OCI-LY7 (cell line): Measurements from ENCODE around the gene CNDP1. TPM values are rescaled to one million over a fixed set of nuclear protein-coding genes. Genes with fewer than 3 reads are reported as not detected.

ENCODE experiments used
- BruUV-seq: library from RNA; stranded (reverse); fragments of 400-500 nt; replicated peaks from 2 replicates; lab custom pipeline; 2021; lab: Mats Ljungman, UMichigan
- CTCF ChIA-PET: fragments of 300-600 bp; sonication (Branson Sonifier 250); formaldehyde crosslinking; loops from one replicate; lab custom pipeline; 2022; ENCODE audit warnings: antibody characterized with exemption; ENCODE audit not compliant: unreplicated experiment; lab: Charles Lee
- POLR2A ChIA-PET: fragments of 300-600 bp; sonication (Branson Sonifier 250); formaldehyde crosslinking; loops from one replicate; lab custom pipeline; 2022; ENCODE audit warnings: antibody characterized with exemption; lab: Charles Lee
- DNase-seq: peaks from one replicate; pipeline ENCODE4 v3.0.0-alpha.2; 2015; ENCODE audit warnings: low spot score
- H2AFZ ChIP-seq: fragments of 200-600 bp; sonication (generic), shearing (Covaris generic); 2 replicates; pipeline ENCODE4 v1.6.1; 2014; ENCODE audit warnings: mild to moderate bottlenecking, antibody characterized with exemption, low read length, moderate library complexity
- H3K27ac ChIP-seq: fragments of 200-600 bp; sonication (generic); 2 replicates; pipeline ENCODE4 v1.5.1; 2014; ENCODE audit warnings: mixed run types, low read depth, mild to moderate bottlenecking, moderate library complexity, low read length, inconsistent platforms; ENCODE audit not compliant: poor library complexity, severe bottlenecking
- H3K36me3 ChIP-seq: fragments of 200-600 bp; sonication (generic); 2 replicates; pipeline ENCODE4 v1.6.1; 2014; ENCODE audit warnings: mild to moderate bottlenecking, antibody characterized with exemption, low read length, moderate library complexity, mixed read lengths; ENCODE audit not compliant: insufficient read depth
- H3K4me1 ChIP-seq: fragments of 200-600 bp; sonication (generic); 2 replicates; pipeline ENCODE4 v1.5.1; 2014; ENCODE audit warnings: mild to moderate bottlenecking, low read length; ENCODE audit not compliant: insufficient read depth, poor library complexity, severe bottlenecking
- H3K4me2 ChIP-seq: fragments of 200-600 bp; sonication (generic); 2 replicates; pipeline ENCODE4 v1.6.1; 2014; ENCODE audit warnings: mild to moderate bottlenecking, low read length
- H3K4me3 ChIP-seq: fragments of 200-600 bp; sonication (generic); 2 replicates; pipeline ENCODE4 v1.5.1; 2014; ENCODE audit warnings: mild to moderate bottlenecking, low read depth, low read length; ENCODE audit not compliant: poor library complexity, severe bottlenecking
- H3K79me2 ChIP-seq: fragments of 200-600 bp; sonication (generic); 2 replicates; pipeline ENCODE4 v1.6.1; 2016; ENCODE audit warnings: low read depth, mild to moderate bottlenecking, low read length, moderate library complexity, mixed read lengths; ENCODE audit not compliant: insufficient read depth
- H3K9me2 ChIP-seq: fragments of 200-600 bp; sonication (generic); 2 replicates; pipeline ENCODE4 v1.6.1; 2016; ENCODE audit warnings: mild to moderate bottlenecking, low read length, mixed read lengths; ENCODE audit not compliant: insufficient read depth
- H3K9me3 ChIP-seq: fragments of 200-600 bp; sonication (generic); 2 replicates; pipeline ENCODE4 v1.6.1; 2014; ENCODE audit warnings: mild to moderate bottlenecking, mixed run types, low read length, mixed read lengths
- H4K20me1 ChIP-seq: fragments of 200-600 bp; sonication (generic); 2 replicates; pipeline ENCODE4 v1.6.1; 2014; ENCODE audit warnings: mild to moderate bottlenecking, antibody characterized with exemption, low read length, moderate library complexity, mixed read lengths; ENCODE audit not compliant: insufficient read depth
- EZH2phosphoT487 ChIP-seq: fragments of 200-600 bp; sonication (generic); IDR thresholded peaks from 2 replicates; pipeline ENCODE4 v1.6.1; 2018; ENCODE audit warnings: low read depth, borderline replicate concordance, mild to moderate bottlenecking, mixed run types, antibody characterized with exemption, low read length, moderate library complexity, mixed read lengths
- intact Hi-C: fragments of 100-400 bp; cut with micrococcal nuclease; formaldehyde crosslinking; loops from one replicate; pipeline ENCODE4 v1.10.0; 2022; ENCODE audit not compliant: unreplicated experiment
- total RNA-seq, 2 experiments: library from RNA; depleted of rRNA in 1 of 2; stranded (reverse); fragments of >200 nt in 1 of 2; shearing (Covaris generic) in 1 of 2; gene quantifications; 2 replicates each; pipeline ENCODE4 v1.2.3, GENCODE V29; 2014 to 2022
- TF ChIP-seq, protein P1 (sequence below): fragments of 200-600 bp; sonication (generic); conservative IDR thresholded peaks from 2 replicates; pipeline ENCODE4 v1.5.1; 2014; ENCODE audit warnings: mild to moderate bottlenecking, antibody characterized with exemption, low read length, moderate library complexity, mixed read lengths

CNDP1 gene
- total RNA-seq, 2 experiments from 2014 or later = not detected

DNA sequence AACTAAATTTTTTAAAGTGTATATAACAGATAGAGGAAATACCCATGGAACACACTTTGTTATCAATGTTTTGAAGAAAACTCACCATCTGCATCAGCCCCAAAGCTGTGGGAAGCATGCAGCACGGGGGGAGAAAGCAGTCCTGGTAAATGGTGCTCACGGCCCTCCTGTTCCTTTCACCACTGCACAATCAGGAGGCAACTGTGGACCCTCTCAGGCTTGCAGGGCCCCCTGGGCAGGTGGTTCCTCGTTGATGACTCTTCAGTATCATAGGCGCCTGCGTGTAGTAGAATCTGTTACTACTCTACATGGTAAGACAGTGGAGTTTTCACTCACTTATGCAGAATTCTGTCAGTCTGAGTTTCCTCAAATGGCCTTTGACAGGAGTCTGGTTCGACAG is 4.9 kb upstream of the CNDP1 start:
- TF ChIP-seq, protein P1, sequence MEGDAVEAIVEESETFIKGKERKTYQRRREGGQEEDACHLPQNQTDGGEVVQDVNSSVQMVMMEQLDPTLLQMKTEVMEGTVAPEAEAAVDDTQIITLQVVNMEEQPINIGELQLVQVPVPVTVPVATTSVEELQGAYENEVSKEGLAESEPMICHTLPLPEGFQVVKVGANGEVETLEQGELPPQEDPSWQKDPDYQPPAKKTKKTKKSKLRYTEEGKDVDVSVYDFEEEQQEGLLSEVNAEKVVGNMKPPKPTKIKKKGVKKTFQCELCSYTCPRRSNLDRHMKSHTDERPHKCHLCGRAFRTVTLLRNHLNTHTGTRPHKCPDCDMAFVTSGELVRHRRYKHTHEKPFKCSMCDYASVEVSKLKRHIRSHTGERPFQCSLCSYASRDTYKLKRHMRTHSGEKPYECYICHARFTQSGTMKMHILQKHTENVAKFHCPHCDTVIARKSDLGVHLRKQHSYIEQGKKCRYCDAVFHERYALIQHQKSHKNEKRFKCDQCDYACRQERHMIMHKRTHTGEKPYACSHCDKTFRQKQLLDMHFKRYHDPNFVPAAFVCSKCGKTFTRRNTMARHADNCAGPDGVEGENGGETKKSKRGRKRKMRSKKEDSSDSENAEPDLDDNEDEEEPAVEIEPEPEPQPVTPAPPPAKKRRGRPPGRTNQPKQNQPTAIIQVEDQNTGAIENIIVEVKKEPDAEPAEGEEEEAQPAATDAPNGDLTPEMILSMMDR = no peak
- TF ChIP-seq EZH2phosphoT487 = no peak
- DNase-seq = no peak
- Histone ChIP-seq H3K4me3 (no peak overlapping the region), H4K20me1 (no peaks in the 10 kb centered on the region), H3K27ac (no peak overlapping the region), H3K9me3 (no peaks in the 10 kb centered on the region), H3K4me2 (no peak overlapping the region), H3K36me3 (no peaks in the 10 kb centered on the region), H2AFZ (no peak overlapping the region), H3K4me1 (no peaks in the 10 kb centered on the region), H3K79me2 (no peaks in the 10 kb centered on the region), H3K9me2 (no peaks in the 10 kb centered on the region)
- intact Hi-C loops = no loop called here
- no TSS peak for BruUV-seq
- CTCF ChIA-PET = no interaction called here
- POLR2A ChIA-PET = no interaction called here

DNA sequence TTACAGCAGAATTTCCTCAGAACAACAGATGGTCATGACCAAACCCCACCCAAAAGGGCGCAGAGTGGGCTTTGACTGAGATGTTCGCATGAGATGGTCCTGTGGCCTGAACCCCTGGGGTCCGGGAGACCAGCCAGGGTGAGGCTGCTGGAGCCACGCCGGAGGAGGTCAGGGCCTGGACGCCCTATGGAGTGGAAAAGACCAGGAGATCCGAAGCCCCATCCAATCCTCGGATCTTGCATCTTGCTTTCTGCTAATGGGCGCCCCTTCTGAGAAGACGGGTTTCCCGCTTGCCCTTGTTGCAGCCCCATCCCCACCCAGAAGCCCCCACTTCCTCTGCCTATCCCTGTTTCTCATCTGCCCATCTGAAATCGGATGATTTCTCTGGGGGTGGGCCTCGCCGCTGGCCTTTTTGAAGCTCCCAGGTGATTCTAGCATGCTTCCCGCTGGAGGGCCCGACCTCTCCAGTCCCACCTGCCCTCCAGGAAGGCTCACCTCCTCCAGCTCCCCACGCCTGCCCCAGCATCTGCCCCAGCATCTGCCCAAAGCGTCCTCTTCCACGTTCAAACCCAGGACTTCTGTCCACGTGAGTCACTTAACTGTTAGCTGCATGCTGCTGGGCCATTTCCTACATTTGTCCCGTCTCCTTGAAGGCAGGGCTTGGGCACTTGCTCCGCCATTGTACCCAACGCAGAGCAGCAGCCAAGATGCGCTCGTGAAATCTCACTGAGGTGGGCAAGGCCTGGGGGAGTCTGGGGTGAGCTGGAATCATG is 4.3 kb upstream of the CNDP1 start:
- no peak overlapping the region for H3K4me3 ChIP-seq
- no peak for TF ChIP-seq EZH2phosphoT487
- TF ChIP-seq, protein P1 = no peak
- BruUV-seq = no TSS peak

DNA sequence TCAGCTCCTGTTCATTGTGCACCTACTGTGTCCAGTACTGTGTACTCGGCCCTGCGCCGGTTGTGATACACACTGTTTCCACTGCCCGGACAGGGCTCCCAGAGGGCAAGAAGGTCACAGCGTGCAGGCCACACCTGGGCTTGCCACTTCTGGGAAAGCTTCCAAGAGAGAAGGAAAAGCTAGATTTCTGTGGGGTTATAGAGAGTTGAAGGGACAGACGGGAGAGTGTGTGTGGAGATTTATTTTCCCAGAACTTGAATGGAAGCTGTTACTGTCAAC is 3.8 kb upstream of the CNDP1 start:
- ChIA-PET POLR2A (no interaction called here), CTCF (no interaction called here)
- intact Hi-C loops = no loop called here
- no peaks in the 10 kb centered on the region for H4K20me1 ChIP-seq
- H3K9me3 ChIP-seq = no peaks in the 10 kb centered on the region
- no peak overlapping the region for H3K27ac ChIP-seq
- H3K9me2 ChIP-seq = no peaks in the 10 kb centered on the region
- H3K4me2 ChIP-seq = no peak overlapping the region
- H3K79me2 ChIP-seq = no peaks in the 10 kb centered on the region
- H2AFZ ChIP-seq = no peak overlapping the region
- no peak for TF ChIP-seq EZH2phosphoT487
- TF ChIP-seq, protein P1 = no peak
- H3K36me3 ChIP-seq = no peaks in the 10 kb centered on the region
- DNase-seq = no peak
- H3K4me1 ChIP-seq = no peaks in the 10 kb centered on the region
- no peak overlapping the region for H3K4me3 ChIP-seq
- no TSS peak for BruUV-seq

More for the DNA sequence above, 4.3 kb upstream of the CNDP1 start:
- intact Hi-C loops = no loop called here
- H3K9me3 ChIP-seq = no peaks in the 10 kb centered on the region
- ChIA-PET CTCF (no interaction called here), POLR2A (no interaction called here)
- H3K4me1 ChIP-seq = no peaks in the 10 kb centered on the region
- H2AFZ ChIP-seq = no peak overlapping the region
- H3K36me3 ChIP-seq = no peaks in the 10 kb centered on the region
- no peak overlapping the region for H3K27ac ChIP-seq
- H3K4me2 ChIP-seq = no peak overlapping the region
- no peaks in the 10 kb centered on the region for H3K9me2 ChIP-seq
- no peaks in the 10 kb centered on the region for H3K79me2 ChIP-seq
- H4K20me1 ChIP-seq = no peaks in the 10 kb centered on the region
- no peak for DNase-seq
